Measurements from ENCODE around the gene INPP5F.

DNA sequence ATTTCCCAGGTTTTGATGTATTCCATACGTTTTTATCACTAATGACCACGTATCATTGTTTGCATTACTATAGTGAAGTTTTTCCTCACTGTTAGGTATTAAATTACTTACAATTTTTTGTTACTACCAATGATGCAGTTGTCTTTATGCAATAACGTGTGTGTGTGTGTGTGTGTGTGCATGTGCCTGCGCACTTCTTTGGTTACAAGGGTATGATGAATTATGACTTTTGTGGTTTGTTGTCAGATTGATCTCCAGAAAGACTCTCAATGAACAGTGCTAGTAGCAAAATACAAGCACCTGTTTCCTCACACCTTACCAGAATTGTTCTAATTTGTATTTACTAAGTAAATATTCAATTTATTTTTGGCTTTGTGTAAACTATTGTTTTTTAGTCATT, 95.3 kb downstream of the INPP5F start:
- TF ChIP-seq, protein P1, sequence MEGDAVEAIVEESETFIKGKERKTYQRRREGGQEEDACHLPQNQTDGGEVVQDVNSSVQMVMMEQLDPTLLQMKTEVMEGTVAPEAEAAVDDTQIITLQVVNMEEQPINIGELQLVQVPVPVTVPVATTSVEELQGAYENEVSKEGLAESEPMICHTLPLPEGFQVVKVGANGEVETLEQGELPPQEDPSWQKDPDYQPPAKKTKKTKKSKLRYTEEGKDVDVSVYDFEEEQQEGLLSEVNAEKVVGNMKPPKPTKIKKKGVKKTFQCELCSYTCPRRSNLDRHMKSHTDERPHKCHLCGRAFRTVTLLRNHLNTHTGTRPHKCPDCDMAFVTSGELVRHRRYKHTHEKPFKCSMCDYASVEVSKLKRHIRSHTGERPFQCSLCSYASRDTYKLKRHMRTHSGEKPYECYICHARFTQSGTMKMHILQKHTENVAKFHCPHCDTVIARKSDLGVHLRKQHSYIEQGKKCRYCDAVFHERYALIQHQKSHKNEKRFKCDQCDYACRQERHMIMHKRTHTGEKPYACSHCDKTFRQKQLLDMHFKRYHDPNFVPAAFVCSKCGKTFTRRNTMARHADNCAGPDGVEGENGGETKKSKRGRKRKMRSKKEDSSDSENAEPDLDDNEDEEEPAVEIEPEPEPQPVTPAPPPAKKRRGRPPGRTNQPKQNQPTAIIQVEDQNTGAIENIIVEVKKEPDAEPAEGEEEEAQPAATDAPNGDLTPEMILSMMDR (IDR thresholded peaks at IDR 0.05): no peak
- no peak for TF ChIP-seq EP300 (IDR thresholded peaks at IDR 0.05)

Measured in tibial nerve (tissue), 4 donors.